GM12878 (cell line): Measurements from ENCODE around the gene THAP11. TPM values are rescaled to one million over a fixed set of nuclear protein-coding genes. Genes with fewer than 3 reads are reported as not detected.

Experiments used
- ATAC-seq: fragments of 200-7000 bp; cut with Tn5 transposase; 3 replicates; pipeline ENCODE4 v1.9.1; 2020; ENCODE audit warnings: mild to moderate bottlenecking, moderate library complexity
- BruUV-seq: library from RNA; stranded (reverse); fragments of 400-500 nt; replicated peaks from 2 replicates; lab custom pipeline; 2021; lab: Mats Ljungman, UMichigan
- CTCF ChIA-PET: fragments of 300-600 bp; sonication (Branson Sonifier 250); formaldehyde crosslinking; extraction: SDS; loops from one replicate; lab custom pipeline; 2021; ENCODE audit warnings: inconsistent platforms; lab: Yijun Ruan, JAX
- POLR2A ChIA-PET: fragments of 350-600 bp; formaldehyde crosslinking; extraction: SDS; loops from one replicate; lab custom pipeline; 2021; ENCODE audit warnings: inconsistent platforms; lab: Charles Lee
- RAD21 ChIA-PET: fragments of 300-600 bp; sonication (Branson Sonifier 250); formaldehyde crosslinking; loops from one replicate; lab custom pipeline; 2023; ENCODE audit warnings: antibody characterized with exemption; ENCODE audit not compliant: unreplicated experiment; lab: Charles Lee
- SMC1A ChIA-PET: fragments of 300-600 bp; sonication (Branson Sonifier 250); formaldehyde crosslinking; loops from one replicate; lab custom pipeline; 2023; ENCODE audit not compliant: unreplicated experiment, uncharacterized antibody; lab: Charles Lee
- DNase-seq: peaks from one replicate; pipeline ENCODE4 v3.0.0-alpha.2; 2011; ENCODE audit warnings: low read depth, low spot score
- FAIRE-seq: peaks from 3 replicates; lab custom pipeline; 2011; peaks lifted over from hg19 to GRCh38; lab: Jason Lieb, UNC
- H2AFZ ChIP-seq: 2 replicates; pipeline ENCODE4 v1.6.0; 2011; ENCODE audit warnings: low read depth, low read length, control low read depth; ENCODE audit not compliant: control insufficient read depth
- H3K27ac ChIP-seq: 2 replicates; pipeline ENCODE4 v1.5.1; 2011; ENCODE audit warnings: control low read depth; ENCODE audit not compliant: control insufficient read depth, insufficient read depth
- H3K27me3 ChIP-seq, 2 experiments: replicated peaks in 1 of 2; 2 replicates each; pipeline versions ENCODE4 v1.6.0 to v1.6.1; 2011; ENCODE audit warnings: low read length in 1 of 2; ENCODE audit not compliant: control insufficient read depth in 2 of 2, insufficient read depth in 2 of 2
- H3K36me3 ChIP-seq, 2 experiments: 2 replicates each; pipeline ENCODE4 v1.5.1; 2011; ENCODE audit warnings: low read length in 1 of 2; ENCODE audit not compliant: control insufficient read depth in 2 of 2, insufficient read depth in 2 of 2
- H3K4me1 ChIP-seq: 2 replicates; pipeline ENCODE4 v1.6.1; 2011; ENCODE audit warnings: mild to moderate bottlenecking, low read length, moderate library complexity, mixed read lengths; ENCODE audit not compliant: control insufficient read depth, insufficient read depth
- H3K4me2 ChIP-seq: 2 replicates; pipeline ENCODE4 v1.6.0; 2011; ENCODE audit warnings: control low read depth; ENCODE audit not compliant: control insufficient read depth, insufficient read depth
- H3K4me3 ChIP-seq: fragments of 200-600 bp; sonication (generic); 2 replicates; pipeline ENCODE4 v1.5.1; 2016
- H3K79me2 ChIP-seq: 2 replicates; pipeline ENCODE4 v1.6.0; 2011; ENCODE audit warnings: low read length; ENCODE audit not compliant: control insufficient read depth, insufficient read depth
- H3K9ac ChIP-seq: 2 replicates; pipeline ENCODE4 v1.8.0; 2011; ENCODE audit warnings: low read length, control low read depth, mixed read lengths; ENCODE audit not compliant: control insufficient read depth, insufficient read depth
- H3K9me3 ChIP-seq: replicated peaks from 3 replicates; pipeline ENCODE4 v1.5.1; 2011; ENCODE audit warnings: mild to moderate bottlenecking, low read length; ENCODE audit not compliant: control insufficient read depth, insufficient read depth
- H4K20me1 ChIP-seq: 2 replicates; pipeline ENCODE4 v1.6.0; 2011; ENCODE audit not compliant: control insufficient read depth, insufficient read depth
- BMI1 ChIP-seq: fragments of 450-650 bp; IDR thresholded peaks from 2 replicates; pipeline ENCODE4 v1.6.1; 2016; ENCODE audit warnings: mild to moderate bottlenecking, moderate library complexity, borderline replicate concordance
- BRCA1 ChIP-seq: IDR thresholded peaks from 2 replicates; pipeline ENCODE4 v1.6.1; 2011; ENCODE audit warnings: low read depth, low read length, improper control_type of control experiment
- FOS ChIP-seq: IDR thresholded peaks from 3 replicates; pipeline ENCODE4 v1.6.1; 2011; ENCODE audit warnings: borderline replicate concordance; ENCODE audit not compliant: insufficient read length; ENCODE audit errors: extremely low read depth
- HDAC2 ChIP-seq: fragments of 200-600 bp; sonication (generic); IDR thresholded peaks from 2 replicates; pipeline ENCODE4 v1.6.1; 2017
- KLF5 ChIP-seq: fragments of 450-650 bp; IDR thresholded peaks from 2 replicates; pipeline ENCODE4 v1.6.1; 2014; ENCODE audit warnings: mild to moderate bottlenecking; ENCODE audit not compliant: partially characterized antibody
- MYB ChIP-seq: fragments of 150-350 bp; IDR thresholded peaks from 2 replicates; pipeline ENCODE4 v1.6.1; 2014; ENCODE audit warnings: mild to moderate bottlenecking, low read depth, low read length, borderline replicate concordance
- NKRF ChIP-seq: fragments of 450-650 bp; conservative IDR thresholded peaks from 2 replicates; pipeline ENCODE4 v1.6.1; 2017; ENCODE audit warnings: mild to moderate bottlenecking, moderate library complexity
- PAX8 ChIP-seq: fragments of 450-650 bp; IDR thresholded peaks from 2 replicates; pipeline ENCODE4 v1.6.1; 2017; ENCODE audit warnings: mild to moderate bottlenecking, moderate library complexity
- RAD51 ChIP-seq: fragments of 450-650 bp; IDR thresholded peaks from 2 replicates; pipeline ENCODE4 v1.6.1; 2016; ENCODE audit warnings: moderate library complexity, mild to moderate bottlenecking, inconsistent platforms
- RCOR1 ChIP-seq: conservative IDR thresholded peaks from 2 replicates; pipeline ENCODE4 v1.6.1; 2012; ENCODE audit warnings: low read depth, low read length, improper control_type of control experiment
- SMC3 ChIP-seq: IDR thresholded peaks from 2 replicates; pipeline ENCODE4 v1.6.1; 2011; ENCODE audit warnings: low read length, improper control_type of control experiment, borderline replicate concordance
- WGBS: methylation state at CpG from one replicate; pipeline ENCODE4 v1.1.6; 2016; ENCODE audit warnings: low lambda C conversion rate; ENCODE audit not compliant: insufficient replicate concordance, insufficient coverage; ENCODE audit errors: missing lambda C conversion rate; 5-methylcytosine and 5-hydroxymethylcytosine counted together
- in situ Hi-C: fragments of 300-500 bp; cut with MboI; formaldehyde crosslinking; loops from 9 replicates; pipeline ENCODE4 v1.14.3; 2018; ENCODE audit warnings: mixed read lengths
- intact Hi-C: fragments of 100-400 bp; cut with micrococcal nuclease; formaldehyde crosslinking; loops from one replicate; pipeline ENCODE4 v1.14.2; 2022; ENCODE audit not compliant: unreplicated experiment
- polyA plus RNA-seq, 11 experiments: library from polyadenylated mRNA; depleted of rRNA in 4 of 11; unstranded in 6 of 11; stranded (reverse) in 5 of 11; fragments of >200 nt; fragmentation: Nextera tagmentation in 4 of 11; fragmentation: Illumina TruSeq in 1 of 11; extraction: Ambion mirVana in 4 of 11; extraction: Trizol in 1 of 11; gene quantifications; 1 replicate in 1 of 11; 2 replicates in 10 of 11; pipeline versions ENCODE4 v1.2.1 to v1.2.3, GENCODE V29; 2011 to 2016; ENCODE audit warnings: inconsistent platforms in 2 of 11, missing spikeins in 2 of 11, low read depth in 1 of 11
- total RNA-seq, 4 experiments: library from RNA; depleted of rRNA in 3 of 4; stranded (reverse); fragments of >200 nt in 3 of 4; fragmentation: Illumina TruSeq in 1 of 4; extraction: Trizol in 1 of 4; gene quantifications; 2 replicates each; pipeline versions ENCODE4 v1.2.1 to v1.2.3, GENCODE V29; 2013 to 2021
- TF ChIP-seq, protein P1 (sequence below): fragments of 150-350 bp; IDR thresholded peaks from 2 replicates; pipeline ENCODE4 v1.6.1; 2014; ENCODE audit warnings: mild to moderate bottlenecking, low read depth, low read length
- TF ChIP-seq, protein P2 (sequence below): fragments of 450-650 bp; formaldehyde crosslinking; IDR thresholded peaks from 2 replicates; pipeline ENCODE4 v1.4.0; 2020; ENCODE audit warnings: mild to moderate bottlenecking, moderate library complexity
- TF ChIP-seq, protein P3 (sequence below): fragments of 450-650 bp; IDR thresholded peaks from 2 replicates; pipeline ENCODE4 v1.6.1; 2017; ENCODE audit warnings: mild to moderate bottlenecking

THAP11 gene
- total and polyA plus RNA-seq, 10 of the 15 experiments (the other 5 are each of a cell fraction or from before 2014, with no cell fraction given) = 2.5 to 36.7 (median 21.4) TPM

- H3K9ac ChIP-seq = no peak overlapping the region
- H4K20me1 ChIP-seq = no peaks in the 10 kb centered on the region; the same call in 1 of the 2 replicates
- H3K27me3 ChIP-seq = no peaks in the 10 kb centered on the region
- no TSS peak for BruUV-seq
- DNase-seq (no peak), ATAC-seq (no peak), FAIRE-seq (no peak)
- 80% methylated on average over 5 of the region's 5 CpGs for WGBS
- CTCF ChIA-PET = interaction anchor here (2.2 kb wide), 1 partner anchor 9 kb away, joined by 9 read pairs; no protein-coding TSS in a partner anchor
- POLR2A ChIA-PET = no interaction called here
- intact Hi-C loops (loop anchor here (5.0 kb wide), 1 partner anchor 347 kb away; no protein-coding TSS in a partner anchor), in situ Hi-C loops (loop anchor here (5.0 kb wide), 1 partner anchor 162 kb away; no protein-coding TSS in a partner anchor)
- H3K4me2 ChIP-seq = no peak overlapping the region
- no peak overlapping the region for H2AFZ ChIP-seq
- peaks cover 22 to 64% of the 10 kb centered on the region in 2 experiments; a peak in 3 of 4 replicates for H3K36me3 ChIP-seq
- SMC1A ChIA-PET = no interaction called here
- peaks cover 3% of the 10 kb centered on the region; the same call in 1 of the 2 replicates for H3K4me1 ChIP-seq
- peaks cover 9% of the 10 kb centered on the region for H3K79me2 ChIP-seq
- RAD21 ChIA-PET = no interaction called here
- H3K9me3 ChIP-seq = no peaks in the 10 kb centered on the region
- H3K27ac ChIP-seq = no peak overlapping the region
- H3K4me3 ChIP-seq = no peak overlapping the region
- TF ChIP-seq, protein P1, sequence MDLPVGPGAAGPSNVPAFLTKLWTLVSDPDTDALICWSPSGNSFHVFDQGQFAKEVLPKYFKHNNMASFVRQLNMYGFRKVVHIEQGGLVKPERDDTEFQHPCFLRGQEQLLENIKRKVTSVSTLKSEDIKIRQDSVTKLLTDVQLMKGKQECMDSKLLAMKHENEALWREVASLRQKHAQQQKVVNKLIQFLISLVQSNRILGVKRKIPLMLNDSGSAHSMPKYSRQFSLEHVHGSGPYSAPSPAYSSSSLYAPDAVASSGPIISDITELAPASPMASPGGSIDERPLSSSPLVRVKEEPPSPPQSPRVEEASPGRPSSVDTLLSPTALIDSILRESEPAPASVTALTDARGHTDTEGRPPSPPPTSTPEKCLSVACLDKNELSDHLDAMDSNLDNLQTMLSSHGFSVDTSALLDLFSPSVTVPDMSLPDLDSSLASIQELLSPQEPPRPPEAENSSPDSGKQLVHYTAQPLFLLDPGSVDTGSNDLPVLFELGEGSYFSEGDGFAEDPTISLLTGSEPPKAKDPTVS = no peak
- TF ChIP-seq RCOR1 = no peak
- no peak for TF ChIP-seq PAX8
- no peak for TF ChIP-seq HDAC2
- no peak for TF ChIP-seq RAD51
- TF ChIP-seq, protein P2, sequence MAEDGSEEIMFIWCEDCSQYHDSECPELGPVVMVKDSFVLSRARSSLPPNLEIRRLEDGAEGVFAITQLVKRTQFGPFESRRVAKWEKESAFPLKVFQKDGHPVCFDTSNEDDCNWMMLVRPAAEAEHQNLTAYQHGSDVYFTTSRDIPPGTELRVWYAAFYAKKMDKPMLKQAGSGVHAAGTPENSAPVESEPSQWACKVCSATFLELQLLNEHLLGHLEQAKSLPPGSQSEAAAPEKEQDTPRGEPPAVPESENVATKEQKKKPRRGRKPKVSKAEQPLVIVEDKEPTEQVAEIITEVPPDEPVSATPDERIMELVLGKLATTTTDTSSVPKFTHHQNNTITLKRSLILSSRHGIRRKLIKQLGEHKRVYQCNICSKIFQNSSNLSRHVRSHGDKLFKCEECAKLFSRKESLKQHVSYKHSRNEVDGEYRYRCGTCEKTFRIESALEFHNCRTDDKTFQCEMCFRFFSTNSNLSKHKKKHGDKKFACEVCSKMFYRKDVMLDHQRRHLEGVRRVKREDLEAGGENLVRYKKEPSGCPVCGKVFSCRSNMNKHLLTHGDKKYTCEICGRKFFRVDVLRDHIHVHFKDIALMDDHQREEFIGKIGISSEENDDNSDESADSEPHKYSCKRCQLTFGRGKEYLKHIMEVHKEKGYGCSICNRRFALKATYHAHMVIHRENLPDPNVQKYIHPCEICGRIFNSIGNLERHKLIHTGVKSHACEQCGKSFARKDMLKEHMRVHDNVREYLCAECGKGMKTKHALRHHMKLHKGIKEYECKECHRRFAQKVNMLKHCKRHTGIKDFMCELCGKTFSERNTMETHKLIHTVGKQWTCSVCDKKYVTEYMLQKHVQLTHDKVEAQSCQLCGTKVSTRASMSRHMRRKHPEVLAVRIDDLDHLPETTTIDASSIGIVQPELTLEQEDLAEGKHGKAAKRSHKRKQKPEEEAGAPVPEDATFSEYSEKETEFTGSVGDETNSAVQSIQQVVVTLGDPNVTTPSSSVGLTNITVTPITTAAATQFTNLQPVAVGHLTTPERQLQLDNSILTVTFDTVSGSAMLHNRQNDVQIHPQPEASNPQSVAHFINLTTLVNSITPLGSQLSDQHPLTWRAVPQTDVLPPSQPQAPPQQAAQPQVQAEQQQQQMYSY (CRISPR knock-in tag) = no peak
- TF ChIP-seq FOS = no peak
- TF ChIP-seq BMI1 = no peak
- TF ChIP-seq MYB = no peak
- no peak for TF ChIP-seq BRCA1
- TF ChIP-seq NKRF = no peak
- TF ChIP-seq KLF5 = no peak
- no peak for TF ChIP-seq SMC3
- TF ChIP-seq, protein P3, sequence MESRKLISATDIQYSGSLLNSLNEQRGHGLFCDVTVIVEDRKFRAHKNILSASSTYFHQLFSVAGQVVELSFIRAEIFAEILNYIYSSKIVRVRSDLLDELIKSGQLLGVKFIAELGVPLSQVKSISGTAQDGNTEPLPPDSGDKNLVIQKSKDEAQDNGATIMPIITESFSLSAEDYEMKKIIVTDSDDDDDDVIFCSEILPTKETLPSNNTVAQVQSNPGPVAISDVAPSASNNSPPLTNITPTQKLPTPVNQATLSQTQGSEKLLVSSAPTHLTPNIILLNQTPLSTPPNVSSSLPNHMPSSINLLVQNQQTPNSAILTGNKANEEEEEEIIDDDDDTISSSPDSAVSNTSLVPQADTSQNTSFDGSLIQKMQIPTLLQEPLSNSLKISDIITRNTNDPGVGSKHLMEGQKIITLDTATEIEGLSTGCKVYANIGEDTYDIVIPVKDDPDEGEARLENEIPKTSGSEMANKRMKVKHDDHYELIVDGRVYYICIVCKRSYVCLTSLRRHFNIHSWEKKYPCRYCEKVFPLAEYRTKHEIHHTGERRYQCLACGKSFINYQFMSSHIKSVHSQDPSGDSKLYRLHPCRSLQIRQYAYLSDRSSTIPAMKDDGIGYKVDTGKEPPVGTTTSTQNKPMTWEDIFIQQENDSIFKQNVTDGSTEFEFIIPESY = no peak
Observed at GRCh38 chr16:67879936-67880335, 37.8 kb downstream of the THAP11 start.
